ENCODE measurements around the gene CCDC78.

DNA sequence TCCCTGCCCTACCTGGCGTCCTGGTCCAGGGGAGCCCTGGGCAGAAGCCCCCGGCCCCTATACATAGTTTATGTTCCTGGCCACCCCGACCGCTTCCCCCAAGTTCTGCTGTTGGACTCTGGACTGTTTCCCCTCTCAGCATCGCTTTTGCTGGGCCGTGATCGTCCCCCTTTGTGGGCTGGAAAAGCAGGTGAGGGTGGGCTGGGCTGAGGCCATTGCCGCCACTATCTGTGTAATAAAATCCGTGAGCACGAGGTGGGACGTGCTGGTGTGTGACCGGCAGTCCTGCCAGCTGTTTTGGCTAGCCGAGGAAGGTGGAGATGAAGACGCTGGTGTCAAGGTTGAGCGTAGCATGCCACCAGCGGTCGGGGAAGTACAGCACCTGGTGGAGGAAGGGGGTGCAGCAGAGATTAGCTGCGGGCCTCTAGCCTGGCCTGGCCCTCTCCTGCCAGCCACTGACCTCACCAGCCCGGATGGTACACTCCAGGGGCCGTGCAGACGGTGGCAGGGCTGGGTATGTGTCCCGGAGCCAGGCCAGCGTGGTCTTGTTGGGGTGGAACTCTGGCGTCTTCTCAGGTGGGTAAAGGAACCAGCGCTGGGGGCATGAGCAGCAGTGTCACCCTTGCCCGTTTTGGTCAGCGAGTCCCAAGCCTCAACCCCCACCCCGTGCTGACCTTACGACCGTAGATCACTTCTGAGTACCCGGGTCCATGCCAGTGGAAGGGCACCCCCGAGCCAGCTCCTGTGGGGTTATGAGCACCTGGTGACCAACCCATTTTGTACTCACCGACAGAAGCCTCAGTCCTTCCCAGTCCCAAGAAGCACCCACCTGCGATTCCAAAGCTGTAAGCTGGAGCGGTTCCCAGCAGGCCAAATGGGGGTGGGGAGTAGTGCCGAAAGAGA, 43.5 kb downstream of the CCDC78 start:
- TF ChIP-seq CTCF (IDR thresholded peaks at IDR 0.05) (no peak), EP300 (IDR thresholded peaks at IDR 0.05; ENCODE audit: low read depth) (no peak), POLR2AphosphoS5 (IDR thresholded peaks at IDR 0.05) (no peak)

All from transverse colon (tissue), 4 donors.